ENCODE measurements around the gene FIGNL2. TPM values are rescaled to one million over a fixed set of nuclear protein-coding genes. Genes with fewer than 3 reads are reported as not detected.

The FIGNL2 gene
- total RNA-seq, 2 donors from 2014 or later = 10.5 to 17.7 TPM

DNA sequence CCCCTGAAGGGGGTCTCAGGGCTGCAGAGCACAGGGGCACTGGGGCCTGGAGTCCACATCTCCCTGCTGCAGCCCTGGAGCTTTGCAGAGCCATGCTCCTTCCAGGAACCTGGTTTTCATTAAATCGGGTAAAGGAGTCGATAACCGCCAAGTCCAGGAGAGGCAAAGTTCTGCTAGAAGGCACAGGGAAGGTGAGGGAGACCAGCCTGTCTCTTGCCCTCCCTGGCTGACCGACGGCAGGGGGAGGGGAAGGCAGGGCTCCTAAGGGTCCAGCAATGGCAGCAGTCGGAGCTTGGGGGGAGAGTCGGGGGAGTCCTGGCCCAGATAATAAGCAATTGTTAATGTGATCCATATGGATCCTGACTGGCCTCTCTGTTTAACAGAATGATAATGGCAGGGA lies 3.0 kb downstream of the FIGNL2 start:
- Mint-ChIP-seq H3K36me3 (ENCODE audit: low read depth) (no peaks in the 10 kb centered on the region), H3K27me3 (ENCODE audit: insufficient read depth) (peaks cover 75% of the 10 kb centered on the region), H3K4me1 (peaks cover 12% of the 10 kb centered on the region), H3K9me3 (no peaks in the 10 kb centered on the region), H3K27ac (no peak overlapping the region), H3K4me3 (peak overlapping the region; percentile 66)
- Histone ChIP-seq H3K27ac (ENCODE audit: low read depth, low read length) (no peak overlapping the region), H3K9me3 (ENCODE audit: control insufficient read depth, low read length) (no peaks in the 10 kb centered on the region), H3K9ac (ENCODE audit: extremely low read depth, low read length, poor library complexity, severe bottlenecking) (no peak overlapping the region), H3K4me3 (ENCODE audit: low read length) (no peak overlapping the region), H3K36me3 (ENCODE audit: control insufficient read depth, insufficient read depth, low read length) (peaks cover 4% of the 10 kb centered on the region), H3K27me3 (ENCODE audit: control insufficient read depth, insufficient read depth, low read length, poor library complexity, severe bottlenecking) (peaks cover 11% of the 10 kb centered on the region), H3K4me1 (ENCODE audit: control insufficient read depth, insufficient read depth, low read length) (peaks cover 15% of the 10 kb centered on the region)
- peak; percentile 46 for DNase-seq
- TF ChIP-seq, protein P1, sequence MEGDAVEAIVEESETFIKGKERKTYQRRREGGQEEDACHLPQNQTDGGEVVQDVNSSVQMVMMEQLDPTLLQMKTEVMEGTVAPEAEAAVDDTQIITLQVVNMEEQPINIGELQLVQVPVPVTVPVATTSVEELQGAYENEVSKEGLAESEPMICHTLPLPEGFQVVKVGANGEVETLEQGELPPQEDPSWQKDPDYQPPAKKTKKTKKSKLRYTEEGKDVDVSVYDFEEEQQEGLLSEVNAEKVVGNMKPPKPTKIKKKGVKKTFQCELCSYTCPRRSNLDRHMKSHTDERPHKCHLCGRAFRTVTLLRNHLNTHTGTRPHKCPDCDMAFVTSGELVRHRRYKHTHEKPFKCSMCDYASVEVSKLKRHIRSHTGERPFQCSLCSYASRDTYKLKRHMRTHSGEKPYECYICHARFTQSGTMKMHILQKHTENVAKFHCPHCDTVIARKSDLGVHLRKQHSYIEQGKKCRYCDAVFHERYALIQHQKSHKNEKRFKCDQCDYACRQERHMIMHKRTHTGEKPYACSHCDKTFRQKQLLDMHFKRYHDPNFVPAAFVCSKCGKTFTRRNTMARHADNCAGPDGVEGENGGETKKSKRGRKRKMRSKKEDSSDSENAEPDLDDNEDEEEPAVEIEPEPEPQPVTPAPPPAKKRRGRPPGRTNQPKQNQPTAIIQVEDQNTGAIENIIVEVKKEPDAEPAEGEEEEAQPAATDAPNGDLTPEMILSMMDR (conservative IDR thresholded peaks at IDR 0.05) = no peak
- 85% methylated on average over 4 to 7 of the region's 7 CpGs for WGBS, 2 experiments (ENCODE audit: insufficient coverage in 1 of 2, insufficient read length in 1 of 2)

GRCh38 chr12:51844854-51845253 lies 3.7 kb downstream of the FIGNL2 start:
- Histone ChIP-seq H3K4me3 (ENCODE audit: low read length) (no peak overlapping the region), H3K27me3 (ENCODE audit: control insufficient read depth, insufficient read depth, low read length, poor library complexity, severe bottlenecking) (peaks cover 6% of the 10 kb centered on the region), H3K9ac (ENCODE audit: extremely low read depth, low read length, poor library complexity, severe bottlenecking) (no peak overlapping the region), H3K27ac (ENCODE audit: low read depth, low read length) (no peak overlapping the region), H3K9me3 (ENCODE audit: control insufficient read depth, low read length) (no peaks in the 10 kb centered on the region), H3K4me1 (ENCODE audit: control insufficient read depth, insufficient read depth, low read length) (peaks cover 15% of the 10 kb centered on the region), H3K36me3 (ENCODE audit: control insufficient read depth, insufficient read depth, low read length) (peaks cover 4% of the 10 kb centered on the region)
- DNase-seq = no peak
- H3K27ac Mint-ChIP-seq = no peak overlapping the region
- no peak overlapping the region for H3K4me3 Mint-ChIP-seq
- H3K36me3 Mint-ChIP-seq (ENCODE audit: low read depth) = no peaks in the 10 kb centered on the region
- H3K4me1 Mint-ChIP-seq = peaks cover 12% of the 10 kb centered on the region
- H3K27me3 Mint-ChIP-seq (ENCODE audit: insufficient read depth) = peaks cover 74% of the 10 kb centered on the region
- H3K9me3 Mint-ChIP-seq = no peaks in the 10 kb centered on the region
- WGBS, 2 experiments (ENCODE audit: insufficient coverage in 1 of 2, insufficient read length in 1 of 2) = 94 to 95% methylated on average over 4 of the region's 4 CpGs
- TF ChIP-seq, protein P1 (conservative IDR thresholded peaks at IDR 0.05) = no peak

- peaks cover 31% of the 10 kb centered on the region for H3K4me1 ChIP-seq (ENCODE audit: control insufficient read depth, insufficient read depth, low read length)
- no peaks in the 10 kb centered on the region for H3K9me3 ChIP-seq (ENCODE audit: control insufficient read depth, low read length)
- peaks cover 4% of the 10 kb centered on the region for H3K36me3 ChIP-seq (ENCODE audit: control insufficient read depth, insufficient read depth, low read length)
- H3K9ac ChIP-seq (ENCODE audit: extremely low read depth, low read length, poor library complexity, severe bottlenecking) = no peak overlapping the region
- H3K27ac ChIP-seq (ENCODE audit: low read depth, low read length) = no peak overlapping the region
- TF ChIP-seq, protein P1 (conservative IDR thresholded peaks at IDR 0.05) = no peak
- Mint-ChIP-seq H3K27me3 (ENCODE audit: insufficient read depth) (peaks cover 73% of the 10 kb centered on the region), H3K4me1 (peaks cover 27% of the 10 kb centered on the region), H3K9me3 (no peaks in the 10 kb centered on the region), H3K4me3 (no peak overlapping the region), H3K36me3 (ENCODE audit: low read depth) (no peaks in the 10 kb centered on the region), H3K27ac (no peak overlapping the region)
- no peaks in the 10 kb centered on the region for H3K27me3 ChIP-seq (ENCODE audit: control insufficient read depth, insufficient read depth, low read length, poor library complexity, severe bottlenecking)
- H3K4me3 ChIP-seq (ENCODE audit: low read length) = no peak overlapping the region
- DNase-seq = peak; percentile 43
- WGBS, 2 experiments (ENCODE audit: insufficient coverage in 1 of 2, insufficient read length in 1 of 2) = 55 to 79% methylated on average over 3 to 6 of the region's 6 CpGs
These were observed 6.8 kb downstream of the FIGNL2 start for GRCh38 chr12:51841727-51842126.

All from endodermal cell (in vitro differentiated cells).